Neural crest cell (in vitro differentiated cells): ENCODE data around the gene APP. TPM values are rescaled to one million over a fixed set of nuclear protein-coding genes. Genes with fewer than 3 reads are reported as not detected.

Experiments
- DNase-seq: peaks from one replicate; pipeline ENCODE4 v3.0.0; 2021; ENCODE audit warnings: low read depth, mixed read lengths, low spot score
- H3K27ac Mint-ChIP-seq: one replicate; pipeline ENCODE4 v1.8.0; 2021; ENCODE audit warnings: mild to moderate bottlenecking, mixed read lengths; ENCODE audit not compliant: unreplicated experiment
- H3K27me3 Mint-ChIP-seq: 2 replicates; pipeline ENCODE4 v1.8.0; 2021; ENCODE audit warnings: low read depth, mild to moderate bottlenecking, mixed read lengths
- H3K36me3 Mint-ChIP-seq: 2 replicates; pipeline ENCODE4 v1.8.0; 2021; ENCODE audit warnings: low read depth, mild to moderate bottlenecking, mixed read lengths
- H3K4me1 Mint-ChIP-seq: 2 replicates; pipeline ENCODE4 v1.8.0; 2021; ENCODE audit warnings: mixed read lengths
- H3K4me3 Mint-ChIP-seq: one replicate; pipeline ENCODE4 v1.8.0; 2021; ENCODE audit warnings: mild to moderate bottlenecking, mixed read lengths
- H3K9me3 Mint-ChIP-seq: 2 replicates; pipeline ENCODE4 v1.8.0; 2021; ENCODE audit warnings: mixed read lengths
- CTCF ChIP-seq: fragments of 200-600 bp; sonication (generic); conservative IDR thresholded peaks from 2 replicates; pipeline ENCODE4 v1.5.0; 2021; ENCODE audit warnings: antibody characterized with exemption, mild to moderate bottlenecking
- total RNA-seq: library from RNA; stranded (reverse); gene quantifications from 2 replicates; pipeline ENCODE4 v1.2.1, GENCODE V29; 2021

The APP gene
- total RNA-seq, 1 donor from 2014 or later, result 254 TPM

GRCh38 chr21:26112127-26112742, 58.3 kb downstream of the APP start:
- no peaks in the 10 kb centered on the region for H3K27me3 Mint-ChIP-seq
- H3K27ac Mint-ChIP-seq, result no peak overlapping the region
- no peak for TF ChIP-seq CTCF
- no peaks in the 10 kb centered on the region for H3K9me3 Mint-ChIP-seq
- H3K4me1 Mint-ChIP-seq, result peaks cover 38% of the 10 kb centered on the region
- DNase-seq, result no peak
- H3K36me3 Mint-ChIP-seq, result peaks cover 21% of the 10 kb centered on the region
- no peak overlapping the region for H3K4me3 Mint-ChIP-seq

- Mint-ChIP-seq H3K27ac (no peak overlapping the region), H3K4me3 (no peak overlapping the region), H3K36me3 (peaks cover 33% of the 10 kb centered on the region), H3K27me3 (no peaks in the 10 kb centered on the region), H3K9me3 (peaks cover 1% of the 10 kb centered on the region), H3K4me1 (peaks cover 34% of the 10 kb centered on the region)
- no peak for DNase-seq
- no peak for TF ChIP-seq CTCF
Measured at GRCh38 chr21:26110715-26111114, 59.9 kb downstream of the APP start.

GRCh38 chr21:26107429-26107828, 63.1 kb downstream of the APP start:
- Mint-ChIP-seq H3K27ac (no peak overlapping the region), H3K4me3 (no peak overlapping the region), H3K36me3 (peaks cover 46% of the 10 kb centered on the region), H3K9me3 (peaks cover 3% of the 10 kb centered on the region), H3K4me1 (peaks cover 23% of the 10 kb centered on the region), H3K27me3 (no peaks in the 10 kb centered on the region)
- no peak for DNase-seq
- TF ChIP-seq CTCF, result no peak

GRCh38 chr21:26106562-26106961, 64.0 kb downstream of the APP start:
- DNase-seq, result no peak
- no peak for TF ChIP-seq CTCF
- peaks cover 24% of the 10 kb centered on the region for H3K4me1 Mint-ChIP-seq
- H3K4me3 Mint-ChIP-seq, result no peak overlapping the region
- no peaks in the 10 kb centered on the region for H3K27me3 Mint-ChIP-seq
- H3K27ac Mint-ChIP-seq, result no peak overlapping the region
- peaks cover 46% of the 10 kb centered on the region for H3K36me3 Mint-ChIP-seq
- H3K9me3 Mint-ChIP-seq, result peaks cover 3% of the 10 kb centered on the region

GRCh38 chr21:26105819-26106218, 64.8 kb downstream of the APP start:
- Mint-ChIP-seq H3K27me3 (no peaks in the 10 kb centered on the region), H3K9me3 (peaks cover 3% of the 10 kb centered on the region), H3K36me3 (peaks cover 44% of the 10 kb centered on the region), H3K4me3 (no peak overlapping the region), H3K4me1 (peaks cover 29% of the 10 kb centered on the region), H3K27ac (no peak overlapping the region)
- no peak for TF ChIP-seq CTCF
- no peak for DNase-seq
